Stimulated activated CD8-positive, alpha-beta memory T cell treated with anti-CD3 and anti-CD28 coated beads, Interleukin-2, amount 100 ng/mL, for 48 hours (primary cell): ENCODE data around the gene PRPF19.

Source experiments
- DNase-seq, 2 donors: peaks; one replicate each; pipeline ENCODE4 v3.0.0-alpha.2; 2020; ENCODE audit warnings: low read depth in 2 of 2

PRPF19 gene

DNA sequence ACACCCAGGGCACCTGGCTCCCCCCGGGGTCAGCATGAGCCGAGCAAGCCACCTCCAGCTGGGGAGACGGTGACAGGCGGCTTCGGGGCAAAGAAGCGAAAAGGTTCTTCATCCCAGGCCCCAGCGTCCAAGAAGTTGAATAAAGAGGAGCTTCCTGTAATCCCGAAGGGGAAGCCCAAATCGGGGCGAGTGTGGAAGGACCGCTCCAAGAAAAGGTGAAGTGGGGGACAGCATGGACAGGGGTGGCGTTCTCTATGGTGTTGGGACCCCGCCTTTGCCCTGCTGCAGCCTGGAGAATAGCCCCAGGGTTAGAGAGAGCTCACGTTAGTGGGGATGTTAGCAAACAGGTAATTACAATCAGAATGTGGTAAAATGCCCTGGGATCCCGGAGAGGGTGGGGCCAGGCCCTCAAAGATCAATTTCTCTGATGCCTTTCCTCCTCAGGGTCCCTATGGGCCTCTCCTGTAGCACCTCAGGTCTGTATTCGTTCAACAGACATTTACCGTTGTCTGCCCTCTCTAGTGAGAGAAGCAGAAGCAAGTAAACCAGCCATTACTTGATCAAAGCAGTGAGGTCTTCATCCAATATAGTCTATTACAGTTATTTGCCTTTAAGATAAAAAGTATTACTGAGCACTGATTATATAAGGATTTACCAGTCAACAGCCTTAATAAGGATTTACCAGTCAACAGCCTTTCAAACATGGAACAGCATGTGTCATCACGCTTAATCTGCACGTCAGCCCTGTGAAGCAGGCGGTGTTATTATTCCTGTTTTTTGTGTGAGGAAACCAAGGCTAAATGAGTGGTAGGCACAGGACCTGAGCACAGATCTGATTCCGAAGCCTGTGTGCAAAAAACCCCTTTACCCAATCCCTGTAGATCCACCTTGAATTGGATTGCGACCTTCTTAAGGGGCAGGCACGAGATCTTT lies 63.5 kb downstream of the PRPF19 start:
- DNase-seq, result no peak

DNA sequence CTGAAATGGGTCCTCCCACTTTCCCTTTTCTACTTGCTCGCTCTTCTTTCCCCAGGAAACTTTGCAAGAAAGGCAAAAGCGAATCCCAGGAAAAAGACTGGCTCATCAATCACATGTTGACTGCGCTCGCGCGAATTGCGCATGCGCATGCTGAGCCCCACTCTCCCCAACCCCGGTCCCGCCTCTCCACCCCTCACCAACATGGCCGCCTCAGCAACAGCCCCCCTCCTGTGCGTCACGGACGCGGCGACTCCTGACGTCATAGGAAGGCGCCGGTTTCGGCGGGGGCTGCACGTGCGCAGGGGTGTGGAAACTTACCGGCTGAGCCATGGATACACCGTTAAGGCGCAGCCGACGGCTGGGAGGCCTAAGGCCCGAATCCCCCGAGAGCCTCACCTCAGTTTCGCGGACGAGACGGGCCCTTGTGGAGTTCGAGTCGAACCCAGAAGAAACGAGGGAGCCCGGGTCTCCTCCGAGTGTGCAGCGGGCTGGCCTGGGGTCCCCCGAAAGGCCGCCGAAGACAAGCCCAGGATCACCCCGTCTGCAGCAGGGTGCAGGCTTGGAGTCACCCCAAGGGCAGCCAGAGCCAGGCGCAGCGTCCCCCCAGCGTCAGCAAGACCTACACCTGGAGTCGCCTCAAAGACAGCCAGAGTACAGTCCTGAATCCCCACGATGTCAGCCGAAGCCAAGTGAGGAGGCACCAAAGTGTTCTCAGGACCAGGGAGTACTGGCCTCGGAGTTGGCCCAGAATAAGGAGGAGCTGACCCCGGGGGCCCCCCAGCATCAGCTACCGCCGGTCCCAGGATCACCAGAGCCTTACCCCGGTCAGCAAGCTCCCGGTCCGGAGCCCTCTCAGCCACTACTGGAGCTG lies 64.4 kb downstream of the PRPF19 start, which contains the start of gene CCDC86:
CCDC86 (plus strand) TSS at position 317 of the 871 bp plus-strand sequence; CDS start at position 329, 12 bp downstream.
- peak; percentile 95 to 97 for DNase-seq
